Measurements from ENCODE around the gene KLHL6.
A peak's percentile ranks its signal among the peaks of the same experiment; 100 is the strongest.
"Not testable (repeated sequence)": the region's sequence is repeated elsewhere in the genome, so short reads cannot be mapped to it uniquely, and the experiment has no call there.

The KLHL6 gene

DNA sequence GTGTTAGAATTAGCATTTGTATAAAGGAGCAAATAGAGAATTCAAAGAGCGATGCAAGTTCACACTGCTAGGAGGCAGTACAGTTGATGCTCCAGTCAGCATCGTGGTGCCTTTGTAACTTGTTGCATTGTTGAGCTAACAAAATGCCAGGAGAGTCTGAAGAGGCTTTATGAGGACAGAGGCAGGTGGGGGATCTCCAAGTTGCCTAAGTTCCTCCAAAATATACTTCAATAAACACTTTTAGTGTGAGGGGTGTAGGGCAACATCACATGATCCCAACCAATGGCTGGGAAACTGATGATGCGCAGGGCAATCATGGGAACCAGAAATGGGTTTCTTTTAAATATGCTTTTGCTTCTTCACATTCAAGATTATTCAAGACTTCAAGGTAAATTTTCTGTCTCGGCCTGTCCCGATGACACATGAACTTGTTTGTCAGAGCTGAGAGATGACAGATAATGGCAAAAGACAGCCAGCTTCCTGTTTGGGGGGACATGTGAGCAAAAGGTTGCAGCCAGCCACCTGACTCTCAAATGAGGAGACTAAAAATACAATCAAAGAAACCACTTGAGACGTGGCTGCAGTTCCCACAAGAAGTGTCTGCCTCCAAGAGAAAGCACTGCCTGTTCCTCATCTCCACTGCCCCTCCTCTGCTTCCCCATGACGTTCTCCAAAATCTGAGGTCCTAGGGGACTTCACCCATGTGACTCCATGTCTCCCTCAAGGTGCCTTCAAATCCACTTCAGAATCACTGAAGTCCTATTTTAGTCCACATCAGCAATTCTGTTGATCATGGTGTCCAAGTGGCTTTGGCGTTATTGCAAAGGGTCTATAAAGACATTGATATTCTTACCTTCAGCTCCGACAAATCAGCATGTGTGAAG, 39.3 kb downstream of the KLHL6 start:
- Mint-ChIP-seq H3K9me3 (no peaks in the 10 kb centered on the region), H3K27ac (peak overlapping the region; percentile 91), H3K36me3 (ENCODE audit: low read depth) (peaks cover 34% of the 10 kb centered on the region), H3K27me3 (ENCODE audit: low read depth) (no peaks in the 10 kb centered on the region), H3K4me1 (ENCODE audit: low read depth) (peaks cover 68% of the 10 kb centered on the region), H3K4me3 (peak overlapping the region; percentile 68)
- DNase-seq (ENCODE audit: low spot score): peak; percentile 61

DNA sequence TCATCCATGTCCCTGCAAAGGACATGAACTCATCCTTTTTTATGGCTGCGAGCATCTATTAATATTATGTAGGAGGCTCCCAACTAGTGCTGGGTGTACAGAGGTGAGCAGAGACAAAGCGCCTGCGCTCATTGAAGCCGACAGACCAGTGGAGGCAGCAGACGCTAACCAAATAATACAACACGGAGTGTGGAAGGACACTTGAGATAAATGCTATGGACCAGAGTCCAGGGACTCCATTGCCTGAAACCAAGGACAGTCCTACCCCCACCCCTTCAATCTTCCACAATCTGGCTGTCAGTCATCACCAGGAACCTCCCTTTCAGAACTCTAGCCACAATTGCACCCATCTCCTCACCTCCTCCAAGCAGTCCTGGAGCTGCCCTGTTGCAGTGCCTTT, 41.5 kb downstream of the KLHL6 start:
- no peak for DNase-seq (ENCODE audit: low spot score)
- H3K27ac Mint-ChIP-seq: peak overlapping the region; percentile 86
- no peaks in the 10 kb centered on the region for H3K9me3 Mint-ChIP-seq
- peak overlapping the region; percentile 60 for H3K4me3 Mint-ChIP-seq
- no peaks in the 10 kb centered on the region for H3K27me3 Mint-ChIP-seq (ENCODE audit: low read depth)
- H3K4me1 Mint-ChIP-seq (ENCODE audit: low read depth): peaks cover 59% of the 10 kb centered on the region
- H3K36me3 Mint-ChIP-seq (ENCODE audit: low read depth): peaks cover 26% of the 10 kb centered on the region

DNA sequence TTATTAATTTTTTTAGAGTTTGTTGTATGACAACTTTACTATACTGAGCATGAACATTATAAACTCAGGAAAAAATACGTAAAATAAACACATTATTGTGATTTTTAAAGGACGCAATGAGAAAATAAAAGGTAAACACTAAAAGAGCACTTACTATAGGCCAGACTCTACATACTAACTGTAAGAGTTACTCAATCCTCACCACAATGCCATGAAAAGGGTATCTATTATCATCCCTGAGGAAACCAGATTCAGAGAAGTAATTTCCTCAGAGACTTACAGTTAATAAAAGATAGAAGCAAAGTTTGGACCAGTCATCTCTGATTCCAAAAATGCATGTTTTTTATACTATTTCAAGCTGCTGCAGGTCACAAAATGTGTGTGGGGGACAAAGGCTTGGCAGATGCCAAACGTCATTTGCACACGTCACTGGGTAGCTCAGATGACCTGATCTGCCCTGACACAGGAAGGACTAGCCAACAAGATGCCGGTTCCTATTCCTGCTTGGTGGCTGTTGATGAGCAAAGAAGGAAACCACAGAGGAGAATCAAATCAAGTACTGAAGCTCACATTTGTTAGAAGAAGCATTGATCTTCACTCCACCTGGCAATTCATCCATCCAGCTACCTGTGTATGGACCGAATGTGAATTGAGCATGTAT, 42.3 kb downstream of the KLHL6 start:
- H3K4me1 Mint-ChIP-seq (ENCODE audit: low read depth): peaks cover 51% of the 10 kb centered on the region
- peak overlapping the region; percentile 86 for H3K27ac Mint-ChIP-seq
- H3K4me3 Mint-ChIP-seq: peak overlapping the region; percentile 60
- no peaks in the 10 kb centered on the region for H3K27me3 Mint-ChIP-seq (ENCODE audit: low read depth)
- DNase-seq (ENCODE audit: low spot score): peak; percentile 50
- H3K9me3 Mint-ChIP-seq: no peaks in the 10 kb centered on the region
- H3K36me3 Mint-ChIP-seq (ENCODE audit: low read depth): peaks cover 18% of the 10 kb centered on the region

DNA sequence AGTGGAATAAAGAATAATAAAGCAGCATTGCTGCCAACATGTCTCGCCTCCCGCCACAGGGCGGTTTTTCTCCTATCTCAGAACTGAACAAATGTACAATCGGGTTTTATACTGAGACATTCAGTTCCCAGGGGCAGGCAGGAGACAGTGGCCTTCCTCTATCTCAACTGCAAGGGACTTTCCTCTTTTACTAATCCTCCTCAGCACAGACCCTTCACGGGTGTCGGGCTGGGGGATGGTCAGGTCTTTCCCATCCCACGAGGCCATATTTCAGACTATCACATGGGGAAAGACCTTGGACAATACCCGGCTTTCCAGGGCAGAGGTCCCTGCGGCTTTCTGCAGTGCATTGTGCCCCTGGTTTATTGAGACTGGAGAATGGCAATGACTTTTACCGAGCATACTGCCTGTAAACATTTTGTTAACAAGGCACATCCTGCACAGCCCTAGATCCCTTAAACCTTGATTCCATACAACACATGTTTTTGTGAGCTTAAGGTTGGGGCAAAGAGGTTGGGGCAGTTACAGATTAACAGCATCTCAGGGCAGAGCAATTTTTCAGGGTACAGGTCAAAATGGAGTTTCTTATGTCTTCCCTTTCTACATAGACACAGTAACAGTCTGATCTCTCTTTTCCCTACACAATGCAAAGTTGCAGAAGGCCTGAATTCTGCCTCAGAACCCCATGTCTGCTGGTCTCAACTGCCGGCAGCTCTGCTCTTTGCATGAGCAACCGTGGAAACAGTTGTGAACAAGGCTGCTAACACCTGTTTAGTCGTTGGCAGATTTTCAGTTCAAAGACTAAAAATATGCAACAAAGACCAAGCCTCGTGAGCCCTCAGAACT, 44.0 kb downstream of the KLHL6 start:
- H3K4me3 Mint-ChIP-seq; H3K27me3 Mint-ChIP-seq (ENCODE audit: low read depth); DNase-seq (ENCODE audit: low spot score); H3K9me3 Mint-ChIP-seq: not testable (repeated sequence)
- Mint-ChIP-seq H3K4me1 (ENCODE audit: low read depth) (peaks cover 43% of the 10 kb centered on the region), H3K36me3 (ENCODE audit: low read depth) (peaks cover 24% of the 10 kb centered on the region), H3K27ac (peak overlapping the region; percentile 17)

GRCh38 chr3:183508821-183509220, 46.7 kb downstream of the KLHL6 start:
- Mint-ChIP-seq H3K4me3 (no peak overlapping the region), H3K27ac (no peak overlapping the region)

GRCh38 chr3:183507551-183507950, 48.0 kb downstream of the KLHL6 start:
- H3K27ac Mint-ChIP-seq: no peak overlapping the region
- H3K27me3 Mint-ChIP-seq (ENCODE audit: low read depth): no peaks in the 10 kb centered on the region
- no peak overlapping the region for H3K4me3 Mint-ChIP-seq
- no peaks in the 10 kb centered on the region for H3K9me3 Mint-ChIP-seq
- H3K4me1 Mint-ChIP-seq (ENCODE audit: low read depth): peaks cover 15% of the 10 kb centered on the region
- H3K36me3 Mint-ChIP-seq (ENCODE audit: low read depth): peaks cover 41% of the 10 kb centered on the region
- DNase-seq (ENCODE audit: low spot score): no peak

More at GRCh38 chr3:183508821-183509220, 46.7 kb downstream of the KLHL6 start:
- H3K4me1 Mint-ChIP-seq (ENCODE audit: low read depth): peaks cover 26% of the 10 kb centered on the region
- H3K9me3 Mint-ChIP-seq: no peaks in the 10 kb centered on the region
- no peaks in the 10 kb centered on the region for H3K27me3 Mint-ChIP-seq (ENCODE audit: low read depth)
- DNase-seq (ENCODE audit: low spot score): no peak
- peaks cover 35% of the 10 kb centered on the region for H3K36me3 Mint-ChIP-seq (ENCODE audit: low read depth)

DNA sequence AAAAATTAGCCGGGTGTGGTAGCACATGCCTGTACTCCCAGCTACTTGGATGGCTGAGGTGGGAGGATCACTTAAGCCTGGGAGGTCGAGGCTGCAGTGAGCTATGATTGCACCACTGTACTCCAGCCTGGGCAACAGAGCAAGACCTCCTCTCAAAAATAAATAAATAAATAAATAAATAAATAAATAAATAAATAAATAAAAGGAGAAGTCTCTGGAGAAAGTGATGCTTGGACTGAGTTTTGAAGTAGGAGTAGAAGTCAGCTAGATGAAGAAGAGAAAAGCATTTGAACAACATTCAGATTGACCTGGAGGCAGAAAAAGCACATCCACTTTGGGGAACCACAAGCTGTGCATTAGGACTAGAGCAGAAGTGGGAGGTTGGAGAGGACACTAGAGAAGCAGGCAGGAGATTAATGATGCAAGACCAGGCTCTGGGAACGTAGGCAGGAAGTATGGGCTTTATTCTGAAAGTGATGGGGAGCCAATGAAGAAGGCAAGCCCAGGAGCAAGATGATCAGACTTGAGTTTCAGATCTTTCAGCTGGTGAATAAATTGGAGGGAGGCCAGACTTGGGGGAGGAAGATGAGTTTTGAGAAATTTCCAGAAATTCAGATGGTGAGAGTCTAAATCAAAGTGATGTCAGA, 48.7 kb downstream of the KLHL6 start:
- Mint-ChIP-seq H3K27ac (peak overlapping the region; percentile 40), H3K4me3 (no peak overlapping the region), H3K36me3 (ENCODE audit: low read depth) (peaks cover 44% of the 10 kb centered on the region), H3K27me3 (ENCODE audit: low read depth) (no peaks in the 10 kb centered on the region), H3K4me1 (ENCODE audit: low read depth) (peaks cover 11% of the 10 kb centered on the region), H3K9me3 (no peaks in the 10 kb centered on the region)
- DNase-seq (ENCODE audit: low spot score): no peak

- Mint-ChIP-seq H3K4me1 (ENCODE audit: low read depth) (peaks cover 13% of the 10 kb centered on the region), H3K9me3 (no peaks in the 10 kb centered on the region), H3K27ac (no peak overlapping the region), H3K27me3 (ENCODE audit: low read depth) (no peaks in the 10 kb centered on the region), H3K4me3 (no peak overlapping the region), H3K36me3 (ENCODE audit: low read depth) (peaks cover 58% of the 10 kb centered on the region)
- no peak for DNase-seq (ENCODE audit: low spot score)
Measured at GRCh38 chr3:183504597-183504996, 50.9 kb downstream of the KLHL6 start.

- Mint-ChIP-seq H3K27ac (no peak overlapping the region), H3K9me3 (no peaks in the 10 kb centered on the region), H3K36me3 (ENCODE audit: low read depth) (peaks cover 60% of the 10 kb centered on the region), H3K27me3 (ENCODE audit: low read depth) (no peaks in the 10 kb centered on the region), H3K4me1 (ENCODE audit: low read depth) (peaks cover 12% of the 10 kb centered on the region), H3K4me3 (no peak overlapping the region)
- DNase-seq (ENCODE audit: low spot score): no peak
Measured at GRCh38 chr3:183503746-183504145, 51.8 kb downstream of the KLHL6 start.

DNA sequence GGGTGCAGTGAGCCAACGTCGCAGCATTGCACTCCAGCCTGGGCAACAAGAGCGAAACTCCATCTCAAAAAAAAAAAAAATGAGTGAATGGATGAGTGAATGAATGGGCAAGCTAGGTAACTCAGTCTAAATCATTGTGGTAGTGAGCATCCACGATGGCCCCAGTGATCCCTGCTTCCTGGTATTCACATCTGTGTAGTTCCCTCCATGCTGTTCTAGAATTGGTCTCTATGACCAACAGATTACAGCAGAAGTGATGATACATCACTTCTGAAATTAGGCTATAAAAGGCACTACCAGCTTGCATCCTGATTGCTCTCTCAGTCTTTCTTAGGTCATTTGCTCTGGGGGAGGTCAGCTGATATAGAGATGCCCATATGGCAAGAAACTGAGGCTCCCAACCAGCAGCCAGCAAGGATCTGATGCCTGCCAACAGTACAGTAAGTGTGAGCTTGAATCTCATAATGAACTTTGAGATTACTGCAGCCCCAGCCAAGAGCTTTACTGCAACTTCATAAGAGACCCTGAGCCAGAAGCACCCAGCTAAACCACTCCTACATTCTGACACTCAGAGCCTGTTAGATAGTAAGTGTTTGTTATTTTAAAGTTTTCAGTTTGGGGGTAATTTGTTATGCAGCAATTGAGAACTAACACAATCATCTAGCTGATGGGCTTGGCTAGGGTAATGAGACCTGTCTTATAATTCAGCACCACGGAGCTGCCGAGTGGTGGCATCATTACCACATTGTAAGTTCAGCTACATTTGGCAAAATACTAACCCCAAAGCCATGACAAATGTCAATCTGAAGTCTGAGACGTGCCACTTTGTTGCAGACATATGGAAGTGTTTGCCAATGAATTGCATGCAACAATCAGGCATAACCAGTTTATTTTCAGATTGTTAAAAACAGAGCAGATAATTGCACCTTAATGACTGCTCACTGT, 53.0 kb downstream of the KLHL6 start:
- Mint-ChIP-seq H3K9me3 (no peaks in the 10 kb centered on the region), H3K4me1 (ENCODE audit: low read depth) (peaks cover 12% of the 10 kb centered on the region), H3K27me3 (ENCODE audit: low read depth) (no peaks in the 10 kb centered on the region), H3K36me3 (ENCODE audit: low read depth) (peaks cover 55% of the 10 kb centered on the region), H3K4me3 (no peak overlapping the region), H3K27ac (no peak overlapping the region)
- no peak for DNase-seq (ENCODE audit: low spot score)

GRCh38 chr3:183500981-183501704, 54.4 kb downstream of the KLHL6 start:
- no peak overlapping the region for H3K27ac Mint-ChIP-seq
- peaks cover 8% of the 10 kb centered on the region for H3K4me1 Mint-ChIP-seq (ENCODE audit: low read depth)
- no peaks in the 10 kb centered on the region for H3K9me3 Mint-ChIP-seq
- H3K27me3 Mint-ChIP-seq (ENCODE audit: low read depth): no peaks in the 10 kb centered on the region
- no peak overlapping the region for H3K4me3 Mint-ChIP-seq
- peaks cover 49% of the 10 kb centered on the region for H3K36me3 Mint-ChIP-seq (ENCODE audit: low read depth)
- no peak for DNase-seq (ENCODE audit: low spot score)

DNA sequence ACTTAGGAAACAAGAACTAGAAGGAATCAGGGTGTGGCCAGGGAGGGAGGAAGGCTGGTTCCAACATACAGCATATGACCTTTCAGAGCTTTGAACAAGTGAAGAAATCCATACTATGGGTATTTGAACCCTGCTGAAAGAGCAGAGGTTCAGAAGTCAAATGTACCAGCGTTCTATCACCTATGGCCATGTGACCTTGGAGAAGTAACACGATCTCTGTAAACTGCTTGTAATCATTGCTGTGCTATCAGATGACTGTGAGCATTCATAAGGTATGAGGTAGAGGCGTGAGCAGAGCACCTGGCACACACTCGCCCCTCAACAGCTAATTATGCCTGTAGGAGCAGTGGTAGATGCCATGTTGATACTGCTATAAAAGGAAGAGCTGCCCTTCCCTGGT, 55.2 kb downstream of the KLHL6 start:
- no peaks in the 10 kb centered on the region for H3K9me3 Mint-ChIP-seq
- DNase-seq (ENCODE audit: low spot score): no peak
- peaks cover 7% of the 10 kb centered on the region for H3K4me1 Mint-ChIP-seq (ENCODE audit: low read depth)
- no peak overlapping the region for H3K27ac Mint-ChIP-seq
- no peaks in the 10 kb centered on the region for H3K27me3 Mint-ChIP-seq (ENCODE audit: low read depth)
- peaks cover 44% of the 10 kb centered on the region for H3K36me3 Mint-ChIP-seq (ENCODE audit: low read depth)
- H3K4me3 Mint-ChIP-seq: no peak overlapping the region
